Peyer's patch (tissue), 4 donors: ENCODE results near the gene ZNHIT2.

ENCODE experiments used
- CTCF ChIP-seq, 6 experiments: fragments of 450-650 bp in 4 of 6; fragments of 200-600 bp in 2 of 6; sonication (generic) in 1 of 6; IDR thresholded peaks; one replicate each; pipeline ENCODE4 v1.5.1; 2017 to 2019; ENCODE audit warnings: antibody characterized with exemption in 6 of 6, mild to moderate bottlenecking in 3 of 6, moderate library complexity in 1 of 6
- POLR2A ChIP-seq, 2 donors: fragments of 450-650 bp; IDR thresholded peaks; one replicate each; pipeline ENCODE4 v1.5.1; 2017; ENCODE audit warnings: antibody characterized with exemption in 2 of 2, mild to moderate bottlenecking in 2 of 2, moderate library complexity in 2 of 2

GRCh38 chr11:65113839-65114238 is 3.7 kb downstream of the ZNHIT2 start:
- TF ChIP-seq CTCF (IDR thresholded peaks at IDR 0.05) (no peak), POLR2A (IDR thresholded peaks at IDR 0.05) (no peak)
